PFSK-1 (cell line): Measurements from ENCODE around the gene FYB1.

Experiments
- FOXP2 ChIP-seq: optimal IDR thresholded peaks from 2 replicates; pipeline ENCODE3; 2011; ENCODE audit warnings: borderline replicate concordance, control low read depth, inconsistent platforms; ENCODE audit not compliant: insufficient read depth; ENCODE audit errors: extremely low read length, extremely low read depth
- POLR2AphosphoS5 ChIP-seq: IDR thresholded peaks from 2 replicates; pipeline ENCODE4 v1.6.1; 2012; ENCODE audit warnings: low read depth, mild to moderate bottlenecking, control low read depth, low read length, moderate library complexity
- SIN3A ChIP-seq: IDR thresholded peaks from 2 replicates; pipeline ENCODE4 v1.6.1; 2012; ENCODE audit warnings: mild to moderate bottlenecking, low read length, moderate library complexity, borderline replicate concordance; ENCODE audit not compliant: insufficient read depth
- TAF1 ChIP-seq: IDR thresholded peaks from 2 replicates; pipeline ENCODE4 v1.6.1; 2012; ENCODE audit warnings: low read length, control low read depth, borderline replicate concordance; ENCODE audit not compliant: insufficient read depth
- TF ChIP-seq, protein P1 (sequence below), 2 experiments: IDR thresholded peaks; 2 replicates each; pipeline versions ENCODE4 v1.6.1 to v1.8.0; 2011 to 2012; ENCODE audit warnings: low read depth in 2 of 2, low read length in 2 of 2, control low read depth in 1 of 2, inconsistent platforms in 1 of 2, mild to moderate bottlenecking in 1 of 2, moderate library complexity in 1 of 2; ENCODE audit not compliant: insufficient read depth in 1 of 2

Gene FYB1

DNA sequence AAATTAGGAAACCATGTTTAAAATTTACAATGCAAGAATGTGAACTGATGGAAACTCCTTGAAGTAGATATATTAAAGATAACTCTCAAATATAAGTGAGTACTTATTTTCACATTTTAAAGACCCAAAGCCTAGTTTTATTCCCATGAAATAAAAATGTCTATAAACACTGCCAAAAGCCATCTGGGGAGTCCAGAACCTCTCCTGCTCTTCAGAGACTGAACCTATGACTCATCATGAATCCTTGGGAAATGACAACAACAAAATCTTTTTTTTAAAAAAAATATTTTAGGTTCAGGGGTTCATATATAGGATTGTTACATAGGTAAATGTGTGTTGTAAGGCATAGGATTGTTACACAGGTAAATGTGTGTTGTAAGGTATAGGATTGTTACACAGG lies 33.8 kb upstream of the FYB1 start:
- TF ChIP-seq TAF1 (no peak), POLR2AphosphoS5 (no peak), SIN3A (no peak), FOXP2 (no peak)
- TF ChIP-seq, protein P1, sequence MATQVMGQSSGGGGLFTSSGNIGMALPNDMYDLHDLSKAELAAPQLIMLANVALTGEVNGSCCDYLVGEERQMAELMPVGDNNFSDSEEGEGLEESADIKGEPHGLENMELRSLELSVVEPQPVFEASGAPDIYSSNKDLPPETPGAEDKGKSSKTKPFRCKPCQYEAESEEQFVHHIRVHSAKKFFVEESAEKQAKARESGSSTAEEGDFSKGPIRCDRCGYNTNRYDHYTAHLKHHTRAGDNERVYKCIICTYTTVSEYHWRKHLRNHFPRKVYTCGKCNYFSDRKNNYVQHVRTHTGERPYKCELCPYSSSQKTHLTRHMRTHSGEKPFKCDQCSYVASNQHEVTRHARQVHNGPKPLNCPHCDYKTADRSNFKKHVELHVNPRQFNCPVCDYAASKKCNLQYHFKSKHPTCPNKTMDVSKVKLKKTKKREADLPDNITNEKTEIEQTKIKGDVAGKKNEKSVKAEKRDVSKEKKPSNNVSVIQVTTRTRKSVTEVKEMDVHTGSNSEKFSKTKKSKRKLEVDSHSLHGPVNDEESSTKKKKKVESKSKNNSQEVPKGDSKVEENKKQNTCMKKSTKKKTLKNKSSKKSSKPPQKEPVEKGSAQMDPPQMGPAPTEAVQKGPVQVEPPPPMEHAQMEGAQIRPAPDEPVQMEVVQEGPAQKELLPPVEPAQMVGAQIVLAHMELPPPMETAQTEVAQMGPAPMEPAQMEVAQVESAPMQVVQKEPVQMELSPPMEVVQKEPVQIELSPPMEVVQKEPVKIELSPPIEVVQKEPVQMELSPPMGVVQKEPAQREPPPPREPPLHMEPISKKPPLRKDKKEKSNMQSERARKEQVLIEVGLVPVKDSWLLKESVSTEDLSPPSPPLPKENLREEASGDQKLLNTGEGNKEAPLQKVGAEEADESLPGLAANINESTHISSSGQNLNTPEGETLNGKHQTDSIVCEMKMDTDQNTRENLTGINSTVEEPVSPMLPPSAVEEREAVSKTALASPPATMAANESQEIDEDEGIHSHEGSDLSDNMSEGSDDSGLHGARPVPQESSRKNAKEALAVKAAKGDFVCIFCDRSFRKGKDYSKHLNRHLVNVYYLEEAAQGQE (IDR thresholded peaks at IDR 0.05; ENCODE audit: insufficient read depth in 1 of 2, low read depth in 2 of 2, low read length in 2 of 2) = no peak

DNA sequence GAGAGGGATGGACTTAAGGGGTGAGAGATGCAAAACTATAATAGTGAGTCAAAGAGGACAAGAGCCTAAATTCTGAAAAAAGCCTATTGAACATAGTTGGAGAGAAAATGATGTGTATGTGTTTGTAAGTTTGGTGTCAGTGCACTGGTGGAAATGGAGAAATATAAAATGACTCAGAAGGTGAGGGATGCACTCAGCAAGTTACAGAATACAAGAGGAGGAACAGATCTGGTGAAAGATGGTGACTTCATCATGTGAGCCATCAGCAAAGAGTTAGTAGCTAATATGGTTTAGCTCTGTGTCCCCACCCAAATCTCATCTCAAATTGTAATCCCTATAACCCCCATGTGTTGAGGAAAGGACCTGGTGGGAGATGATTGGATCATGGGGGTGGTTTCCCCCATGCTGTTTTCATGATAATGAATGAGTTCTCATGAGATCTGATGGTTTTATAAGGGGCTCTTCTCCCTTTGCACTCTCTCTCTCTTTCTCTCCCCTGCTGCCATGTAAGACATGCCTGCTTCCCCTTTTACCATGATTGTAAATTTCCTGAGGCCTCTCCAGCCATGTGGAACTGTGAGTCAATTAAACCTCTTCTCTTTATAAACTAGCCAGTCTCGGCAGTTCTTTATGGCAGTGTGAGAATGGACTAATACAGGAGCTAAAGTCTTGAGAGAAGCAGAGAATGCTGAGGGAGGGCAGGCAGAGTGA lies 30.4 kb upstream of the FYB1 start:
- TF ChIP-seq, protein P1 (IDR thresholded peaks at IDR 0.05; ENCODE audit: insufficient read depth in 1 of 2, low read depth in 2 of 2, low read length in 2 of 2) = no peak
- TF ChIP-seq POLR2AphosphoS5 = no peak
- no peak for TF ChIP-seq SIN3A
- no peak for TF ChIP-seq FOXP2
- TF ChIP-seq TAF1 = no peak

DNA sequence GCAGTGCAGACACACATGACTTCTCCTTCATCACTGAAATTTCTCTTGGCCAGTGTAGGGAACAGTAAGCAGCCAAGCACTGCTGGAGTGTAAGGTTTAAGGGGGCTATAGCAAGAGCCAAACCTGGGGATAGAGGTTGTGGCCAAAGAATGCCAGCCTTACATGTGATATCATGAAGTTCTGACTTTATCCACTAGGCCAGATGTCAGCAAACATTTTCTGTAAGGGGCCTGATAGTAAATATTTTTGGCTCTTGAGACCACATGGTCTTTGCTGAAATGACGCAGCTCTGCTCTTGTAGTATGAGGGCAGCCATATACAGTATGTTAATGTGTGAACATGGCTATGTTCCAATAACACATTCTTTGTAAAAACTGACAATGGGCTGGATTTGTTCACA lies 29.7 kb upstream of the FYB1 start:
- TF ChIP-seq FOXP2 (no peak), POLR2AphosphoS5 (no peak), TAF1 (no peak), SIN3A (no peak)
- TF ChIP-seq, protein P1 (IDR thresholded peaks at IDR 0.05; ENCODE audit: insufficient read depth in 1 of 2, low read depth in 2 of 2, low read length in 2 of 2) = no peak

DNA sequence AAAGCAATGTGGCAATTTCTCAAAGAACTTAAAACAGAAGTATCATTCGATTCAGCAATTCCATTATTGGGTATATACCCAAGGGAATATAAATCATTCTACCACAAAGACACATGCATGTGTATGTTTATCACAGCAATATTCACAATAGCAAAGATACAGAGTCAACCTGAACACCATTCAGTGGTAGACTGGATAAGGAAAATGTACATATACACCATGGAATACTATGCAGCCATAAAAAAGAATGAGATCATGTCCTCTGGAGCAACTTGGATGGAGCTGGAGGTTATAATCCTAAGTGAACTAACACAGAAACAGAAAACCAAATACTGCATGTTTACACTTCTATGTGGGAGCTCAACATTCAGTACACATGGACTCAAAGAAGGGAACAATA lies 21.4 kb upstream of the FYB1 start:
- TF ChIP-seq SIN3A (no peak), FOXP2 (no peak), TAF1 (no peak)

DNA sequence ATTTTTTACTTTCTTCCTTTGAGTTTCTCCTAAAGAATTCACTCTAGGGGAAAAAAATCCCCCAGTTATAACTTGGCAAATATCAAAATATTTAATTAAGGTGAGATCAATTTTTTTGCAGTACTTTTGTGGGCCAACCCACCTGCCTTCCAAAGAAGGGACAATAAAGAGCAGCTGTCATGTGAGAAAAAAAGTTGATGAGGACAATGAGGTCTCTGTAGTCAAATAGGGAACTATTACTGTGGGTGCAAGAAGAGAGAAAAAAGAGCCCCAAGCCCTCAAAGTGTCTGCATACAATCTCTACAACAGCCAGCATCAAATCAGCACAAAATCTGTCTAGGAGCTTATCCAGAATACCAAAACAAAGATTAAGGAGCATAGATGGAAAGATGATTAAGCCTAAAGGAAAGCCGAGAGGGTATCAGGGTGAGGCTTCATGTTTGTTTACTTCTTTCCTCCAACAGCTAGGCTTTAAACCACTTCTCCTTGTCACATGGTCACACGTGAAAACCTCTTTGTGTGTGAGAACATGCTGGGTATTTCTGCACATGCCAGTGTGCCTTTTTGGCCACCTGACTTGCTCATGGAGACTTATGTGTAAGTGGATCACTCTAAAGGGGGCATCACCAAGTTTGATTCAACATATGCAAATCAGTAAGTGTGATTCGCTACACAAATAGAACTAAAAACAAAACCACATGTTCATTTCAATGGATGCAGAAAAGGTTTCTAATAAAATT lies 19.2 kb upstream of the FYB1 start:
- no peak for TF ChIP-seq SIN3A
- TF ChIP-seq, protein P1 (IDR thresholded peaks at IDR 0.05; ENCODE audit: insufficient read depth in 1 of 2, low read depth in 2 of 2, low read length in 2 of 2) = no peak
- no peak for TF ChIP-seq POLR2AphosphoS5
- no peak for TF ChIP-seq TAF1
- TF ChIP-seq FOXP2 = no peak
